ENCODE measurements around the gene ELAVL4. TPM values are rescaled to one million over a fixed set of nuclear protein-coding genes. Genes with fewer than 3 reads are reported as not detected.

The ELAVL4 gene
- polyA plus RNA-seq, 1 donor from 2014 or later = 105 TPM

DNA sequence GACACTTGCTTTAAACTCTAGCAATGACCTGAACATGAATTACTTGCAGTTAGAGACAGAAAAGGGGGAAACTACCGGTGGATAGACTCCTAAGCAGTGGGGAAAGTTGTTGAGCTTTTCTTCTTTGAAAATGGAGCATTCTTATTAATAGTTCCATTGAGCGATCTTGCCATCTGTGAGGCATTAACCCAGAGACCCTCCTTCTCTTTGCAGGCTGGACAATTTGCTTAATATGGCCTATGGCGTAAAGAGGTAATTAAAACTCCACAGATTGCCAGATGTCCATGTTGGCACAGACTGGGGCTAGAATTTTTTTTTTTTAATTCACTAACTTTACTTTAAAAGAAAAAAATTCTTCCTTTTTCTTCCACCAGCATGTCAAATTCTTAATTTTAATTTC lies 88.5 kb downstream of the ELAVL4 start:
- no peaks in the 10 kb centered on the region for H3K9me2 ChIP-seq (ENCODE audit: insufficient read depth, low read length)
- H3K9me3 ChIP-seq (ENCODE audit: low read length) = no peaks in the 10 kb centered on the region
- H3K27ac ChIP-seq (ENCODE audit: low read length) = no peak overlapping the region
- no peaks in the 10 kb centered on the region for H3K36me3 ChIP-seq (ENCODE audit: insufficient read depth, low read length)
- no peak overlapping the region for H3K4me3 ChIP-seq (ENCODE audit: low read length)
- H2AFZ ChIP-seq (ENCODE audit: low read depth, low read length) = no peak overlapping the region
- H3K9ac ChIP-seq (ENCODE audit: low read length) = no peak overlapping the region
- H4K20me1 ChIP-seq (ENCODE audit: insufficient read depth) = no peaks in the 10 kb centered on the region
- no peaks in the 10 kb centered on the region for H3F3A ChIP-seq (ENCODE audit: insufficient read depth, low read length, poor library complexity, severe bottlenecking)
- no peaks in the 10 kb centered on the region for H3K27me3 ChIP-seq (ENCODE audit: insufficient read depth, low read depth, low read length)
- no peak overlapping the region for H3K4me2 ChIP-seq (ENCODE audit: low read length)
- TF ChIP-seq, protein P1, sequence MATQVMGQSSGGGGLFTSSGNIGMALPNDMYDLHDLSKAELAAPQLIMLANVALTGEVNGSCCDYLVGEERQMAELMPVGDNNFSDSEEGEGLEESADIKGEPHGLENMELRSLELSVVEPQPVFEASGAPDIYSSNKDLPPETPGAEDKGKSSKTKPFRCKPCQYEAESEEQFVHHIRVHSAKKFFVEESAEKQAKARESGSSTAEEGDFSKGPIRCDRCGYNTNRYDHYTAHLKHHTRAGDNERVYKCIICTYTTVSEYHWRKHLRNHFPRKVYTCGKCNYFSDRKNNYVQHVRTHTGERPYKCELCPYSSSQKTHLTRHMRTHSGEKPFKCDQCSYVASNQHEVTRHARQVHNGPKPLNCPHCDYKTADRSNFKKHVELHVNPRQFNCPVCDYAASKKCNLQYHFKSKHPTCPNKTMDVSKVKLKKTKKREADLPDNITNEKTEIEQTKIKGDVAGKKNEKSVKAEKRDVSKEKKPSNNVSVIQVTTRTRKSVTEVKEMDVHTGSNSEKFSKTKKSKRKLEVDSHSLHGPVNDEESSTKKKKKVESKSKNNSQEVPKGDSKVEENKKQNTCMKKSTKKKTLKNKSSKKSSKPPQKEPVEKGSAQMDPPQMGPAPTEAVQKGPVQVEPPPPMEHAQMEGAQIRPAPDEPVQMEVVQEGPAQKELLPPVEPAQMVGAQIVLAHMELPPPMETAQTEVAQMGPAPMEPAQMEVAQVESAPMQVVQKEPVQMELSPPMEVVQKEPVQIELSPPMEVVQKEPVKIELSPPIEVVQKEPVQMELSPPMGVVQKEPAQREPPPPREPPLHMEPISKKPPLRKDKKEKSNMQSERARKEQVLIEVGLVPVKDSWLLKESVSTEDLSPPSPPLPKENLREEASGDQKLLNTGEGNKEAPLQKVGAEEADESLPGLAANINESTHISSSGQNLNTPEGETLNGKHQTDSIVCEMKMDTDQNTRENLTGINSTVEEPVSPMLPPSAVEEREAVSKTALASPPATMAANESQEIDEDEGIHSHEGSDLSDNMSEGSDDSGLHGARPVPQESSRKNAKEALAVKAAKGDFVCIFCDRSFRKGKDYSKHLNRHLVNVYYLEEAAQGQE (IDR thresholded peaks at IDR 0.05; ENCODE audit: borderline replicate concordance) = no peak
- TF ChIP-seq RAD21 (conservative IDR thresholded peaks at IDR 0.05) = no peak
- no peak for TF ChIP-seq MXI1 (conservative IDR thresholded peaks at IDR 0.05; ENCODE audit: poor library complexity, severe bottlenecking)
- no peaks in the 10 kb centered on the region for H3K79me2 ChIP-seq (replicated peaks; ENCODE audit: insufficient read depth, low read length)

DNA sequence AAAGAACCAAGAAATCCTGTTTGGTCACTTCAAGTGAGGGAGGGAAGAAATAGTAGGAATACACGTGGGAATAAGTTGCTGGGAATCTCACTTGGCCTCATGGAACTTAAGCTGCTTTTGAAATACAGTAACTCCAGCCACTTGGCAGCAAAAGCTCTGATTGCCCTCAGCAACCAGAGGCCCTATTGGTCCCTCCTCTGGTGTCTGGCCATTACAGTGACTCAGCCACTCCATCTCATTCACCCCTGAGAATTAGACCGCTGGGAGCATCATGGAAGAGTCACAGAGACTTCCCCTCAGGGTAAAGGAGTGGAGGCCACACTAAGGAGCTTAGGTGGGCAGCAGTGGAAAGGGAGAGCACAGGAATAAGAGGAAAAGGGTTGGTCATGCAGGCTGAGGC lies 99.6 kb downstream of the ELAVL4 start:
- Histone ChIP-seq H3K27me3 (ENCODE audit: insufficient read depth, low read depth, low read length) (no peaks in the 10 kb centered on the region), H3K27ac (ENCODE audit: low read length) (no peak overlapping the region), H3K36me3 (ENCODE audit: insufficient read depth, low read length) (no peaks in the 10 kb centered on the region), H4K20me1 (ENCODE audit: insufficient read depth) (no peaks in the 10 kb centered on the region), H3F3A (ENCODE audit: insufficient read depth, low read length, poor library complexity, severe bottlenecking) (no peaks in the 10 kb centered on the region), H3K9ac (ENCODE audit: low read length) (no peak overlapping the region), H3K4me3 (ENCODE audit: low read length) (no peak overlapping the region), H3K4me2 (ENCODE audit: low read length) (no peak overlapping the region), H3K79me2 (replicated peaks; ENCODE audit: insufficient read depth, low read length) (no peaks in the 10 kb centered on the region), H2AFZ (ENCODE audit: low read depth, low read length) (no peak overlapping the region), H3K9me3 (ENCODE audit: low read length) (no peaks in the 10 kb centered on the region), H3K9me2 (ENCODE audit: insufficient read depth, low read length) (no peaks in the 10 kb centered on the region)
- TF ChIP-seq, protein P1 (IDR thresholded peaks at IDR 0.05; ENCODE audit: borderline replicate concordance) = no peak
- TF ChIP-seq EP300 (conservative IDR thresholded peaks at IDR 0.05; ENCODE audit: poor library complexity, severe bottlenecking) (no peak), RAD21 (conservative IDR thresholded peaks at IDR 0.05) (no peak), POLR2AphosphoS5 (IDR thresholded peaks at IDR 0.05) (no peak), SMC3 (conservative IDR thresholded peaks at IDR 0.05; ENCODE audit: poor library complexity) (no peak), MXI1 (conservative IDR thresholded peaks at IDR 0.05; ENCODE audit: poor library complexity, severe bottlenecking) (no peak), TAF1 (IDR thresholded peaks at IDR 0.05; ENCODE audit: low read depth) (no peak), EZH2 (IDR thresholded peaks at IDR 0.05; ENCODE audit: borderline replicate concordance, insufficient read depth, low read length, poor library complexity, severe bottlenecking) (no peak)
- TF ChIP-seq, protein P2, sequence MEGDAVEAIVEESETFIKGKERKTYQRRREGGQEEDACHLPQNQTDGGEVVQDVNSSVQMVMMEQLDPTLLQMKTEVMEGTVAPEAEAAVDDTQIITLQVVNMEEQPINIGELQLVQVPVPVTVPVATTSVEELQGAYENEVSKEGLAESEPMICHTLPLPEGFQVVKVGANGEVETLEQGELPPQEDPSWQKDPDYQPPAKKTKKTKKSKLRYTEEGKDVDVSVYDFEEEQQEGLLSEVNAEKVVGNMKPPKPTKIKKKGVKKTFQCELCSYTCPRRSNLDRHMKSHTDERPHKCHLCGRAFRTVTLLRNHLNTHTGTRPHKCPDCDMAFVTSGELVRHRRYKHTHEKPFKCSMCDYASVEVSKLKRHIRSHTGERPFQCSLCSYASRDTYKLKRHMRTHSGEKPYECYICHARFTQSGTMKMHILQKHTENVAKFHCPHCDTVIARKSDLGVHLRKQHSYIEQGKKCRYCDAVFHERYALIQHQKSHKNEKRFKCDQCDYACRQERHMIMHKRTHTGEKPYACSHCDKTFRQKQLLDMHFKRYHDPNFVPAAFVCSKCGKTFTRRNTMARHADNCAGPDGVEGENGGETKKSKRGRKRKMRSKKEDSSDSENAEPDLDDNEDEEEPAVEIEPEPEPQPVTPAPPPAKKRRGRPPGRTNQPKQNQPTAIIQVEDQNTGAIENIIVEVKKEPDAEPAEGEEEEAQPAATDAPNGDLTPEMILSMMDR (IDR thresholded peaks at IDR 0.05; ENCODE audit: poor library complexity, severe bottlenecking) = no peak
